Measurements from ENCODE around the gene LEUTX. TPM values are rescaled to one million over a fixed set of nuclear protein-coding genes. Genes with fewer than 3 reads are reported as not detected.
A peak's percentile ranks its signal among the peaks of the same experiment; 100 is the strongest.

The LEUTX gene
- polyA plus RNA-seq, 1 of the 3 experiments (the other 2 are of a cell fraction) = not detected

DNA sequence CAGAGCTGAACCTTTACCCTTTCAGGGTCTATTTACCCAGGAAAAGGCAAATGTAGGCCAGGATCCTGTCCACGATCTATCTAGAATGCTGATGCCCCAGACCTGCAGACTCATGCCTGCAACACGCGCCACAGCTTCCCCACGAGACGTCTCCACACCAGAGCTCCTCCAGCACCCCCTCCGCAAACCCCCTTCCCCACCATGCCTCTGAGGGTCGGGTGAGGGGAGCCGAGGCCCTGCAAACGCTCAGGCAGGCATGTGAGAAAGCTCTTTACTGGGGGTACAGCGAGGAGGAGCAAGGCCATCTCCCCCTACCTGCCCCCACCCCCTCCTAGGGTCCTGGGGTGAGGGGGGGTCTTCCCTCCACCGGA, 46.4 kb downstream of the LEUTX start:
- Histone ChIP-seq H3K4me1 (ENCODE audit: control insufficient read depth in 1 of 2, insufficient read depth in 2 of 2, low read depth in 1 of 2, low read length in 1 of 2) (peaks cover 0 to 11% of the 10 kb centered on the region in 2 experiments; a peak in 1 of 4 replicates), H3K27ac (ENCODE audit: low read depth in 2 of 2, low read length in 1 of 2) (peak overlapping the region; percentile 48 to 72; a peak in 3 of 4 replicates), H2AFZ (ENCODE audit: low read depth) (peak overlapping the region; percentile 78; the same call in 1 of the 2 replicates), H3K79me2 (ENCODE audit: insufficient read depth) (peaks cover 8% of the 10 kb centered on the region; the same call in 1 of the 2 replicates), H3K36me3 (replicated peaks in 1 of 2; ENCODE audit: control insufficient read depth in 1 of 2, insufficient read depth in 2 of 2, low read length in 1 of 2) (peaks cover 27 to 32% of the 10 kb centered on the region in 2 experiments), H3K9me2 (no peaks in the 10 kb centered on the region), H4K20me1 (ENCODE audit: insufficient read depth) (no peaks in the 10 kb centered on the region), H3K4me3 (ENCODE audit: low read depth in 2 of 2, low read length in 1 of 2) (no peak overlapping the region), H3K9me3 (no peaks in the 10 kb centered on the region), H3K27me3 (ENCODE audit: insufficient read depth) (no peaks in the 10 kb centered on the region), H3F3A (replicated peaks; ENCODE audit: insufficient read depth) (no peaks in the 10 kb centered on the region), H3K4me2 (0 out of 2 replicates have a peak overlapping the region, but pooled peaks have one; percentile 96), H3K9ac (no peak overlapping the region)
- ChIA-PET POLR2A (interaction anchor here (1.0 to 2.3 kb wide), 2 partner anchors 8 to 9 kb away, joined by 3 to 9 read pairs; no protein-coding TSS in a partner anchor), CTCF (interaction anchor here (0.7 to 1.8 kb wide), 3 partner anchors 9 to 32 kb away, joined by 3 to 6 read pairs (median 6); partner anchors contain the start of gene DYRK1B)
- TF ChIP-seq JUND (IDR thresholded peaks at IDR 0.05) (no peak), GATA2 (CRISPR knock-in tag; IDR thresholded peaks at IDR 0.05) (no peak), SMC3 (IDR thresholded peaks at IDR 0.05; ENCODE audit: low read depth, low read length) (no peak), SIN3A (IDR thresholded peaks at IDR 0.05; ENCODE audit: borderline replicate concordance, low read depth, low read length) (no peak), FOXM1 (IDR thresholded peaks at IDR 0.05; ENCODE audit: low read depth) (no peak), EZH2phosphoT487 (IDR thresholded peaks at IDR 0.05; ENCODE audit: borderline replicate concordance, low read depth) (no peak), POLR2AphosphoS5 (IDR thresholded peaks at IDR 0.05; ENCODE audit: low read depth, low read length) (no peak), ZBTB33 (IDR thresholded peaks at IDR 0.05; ENCODE audit: borderline replicate concordance, low read depth) (no peak), RXRA (IDR thresholded peaks at IDR 0.05; ENCODE audit: borderline replicate concordance, low read depth) (no peak), RFX5 (IDR thresholded peaks at IDR 0.05; ENCODE audit: low read length) (no peak)
- TF ChIP-seq, protein P1, sequence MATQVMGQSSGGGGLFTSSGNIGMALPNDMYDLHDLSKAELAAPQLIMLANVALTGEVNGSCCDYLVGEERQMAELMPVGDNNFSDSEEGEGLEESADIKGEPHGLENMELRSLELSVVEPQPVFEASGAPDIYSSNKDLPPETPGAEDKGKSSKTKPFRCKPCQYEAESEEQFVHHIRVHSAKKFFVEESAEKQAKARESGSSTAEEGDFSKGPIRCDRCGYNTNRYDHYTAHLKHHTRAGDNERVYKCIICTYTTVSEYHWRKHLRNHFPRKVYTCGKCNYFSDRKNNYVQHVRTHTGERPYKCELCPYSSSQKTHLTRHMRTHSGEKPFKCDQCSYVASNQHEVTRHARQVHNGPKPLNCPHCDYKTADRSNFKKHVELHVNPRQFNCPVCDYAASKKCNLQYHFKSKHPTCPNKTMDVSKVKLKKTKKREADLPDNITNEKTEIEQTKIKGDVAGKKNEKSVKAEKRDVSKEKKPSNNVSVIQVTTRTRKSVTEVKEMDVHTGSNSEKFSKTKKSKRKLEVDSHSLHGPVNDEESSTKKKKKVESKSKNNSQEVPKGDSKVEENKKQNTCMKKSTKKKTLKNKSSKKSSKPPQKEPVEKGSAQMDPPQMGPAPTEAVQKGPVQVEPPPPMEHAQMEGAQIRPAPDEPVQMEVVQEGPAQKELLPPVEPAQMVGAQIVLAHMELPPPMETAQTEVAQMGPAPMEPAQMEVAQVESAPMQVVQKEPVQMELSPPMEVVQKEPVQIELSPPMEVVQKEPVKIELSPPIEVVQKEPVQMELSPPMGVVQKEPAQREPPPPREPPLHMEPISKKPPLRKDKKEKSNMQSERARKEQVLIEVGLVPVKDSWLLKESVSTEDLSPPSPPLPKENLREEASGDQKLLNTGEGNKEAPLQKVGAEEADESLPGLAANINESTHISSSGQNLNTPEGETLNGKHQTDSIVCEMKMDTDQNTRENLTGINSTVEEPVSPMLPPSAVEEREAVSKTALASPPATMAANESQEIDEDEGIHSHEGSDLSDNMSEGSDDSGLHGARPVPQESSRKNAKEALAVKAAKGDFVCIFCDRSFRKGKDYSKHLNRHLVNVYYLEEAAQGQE (IDR thresholded peaks at IDR 0.05; ENCODE audit: low read depth, low read length) = no peak
- DNase-seq = no peak
- 86% methylated on average over 10 of the region's 11 CpGs for WGBS (ENCODE audit: low lambda C conversion rate)
